ENCODE results near the gene NFIA. TPM values are rescaled to one million over a fixed set of nuclear protein-coding genes. Genes with fewer than 3 reads are reported as not detected.

NFIA gene
- total RNA-seq, 1 experiment from 2014 or later = 38.6 TPM

- peaks cover 29% of the 10 kb centered on the region for H3K4me1 Mint-ChIP-seq (ENCODE audit: low read depth, unreplicated experiment)
- H3K36me3 Mint-ChIP-seq (ENCODE audit: insufficient read depth, unreplicated experiment) = peaks cover 23% of the 10 kb centered on the region
- no peak for DNase-seq
- no TSS peak for BruUV-seq (replicated peaks)
- intact Hi-C loops (cut with micrococcal nuclease; ENCODE audit: unreplicated experiment) = loop anchor here (5.0 kb wide), 1 partner anchor 536 kb away; no protein-coding TSS in a partner anchor
- H3K4me3 Mint-ChIP-seq (ENCODE audit: low read depth, unreplicated experiment) = peak overlapping the region; percentile 71
- CTCF ChIA-PET = no interaction called here
- peaks cover 27% of the 10 kb centered on the region for H3K27me3 Mint-ChIP-seq (ENCODE audit: unreplicated experiment)
- no peak overlapping the region for H3K27ac Mint-ChIP-seq (ENCODE audit: unreplicated experiment)
- H3K9me3 Mint-ChIP-seq (ENCODE audit: low read depth, unreplicated experiment) = no peaks in the 10 kb centered on the region
- no peak for TF ChIP-seq CTCF (IDR thresholded peaks at IDR 0.05; ENCODE audit: unreplicated experiment)
Measured at GRCh38 chr1:61051443-61051718, 31.0 kb upstream of the NFIA start.

GRCh38 chr1:61051719-61052394 is 30.5 kb upstream of the NFIA start:
- Mint-ChIP-seq H3K9me3 (ENCODE audit: low read depth, unreplicated experiment) (no peaks in the 10 kb centered on the region), H3K4me1 (ENCODE audit: low read depth, unreplicated experiment) (peaks cover 29% of the 10 kb centered on the region), H3K4me3 (ENCODE audit: low read depth, unreplicated experiment) (no peak overlapping the region), H3K27me3 (ENCODE audit: unreplicated experiment) (peaks cover 27% of the 10 kb centered on the region), H3K36me3 (ENCODE audit: insufficient read depth, unreplicated experiment) (peaks cover 28% of the 10 kb centered on the region), H3K27ac (ENCODE audit: unreplicated experiment) (no peak overlapping the region)
- DNase-seq = no peak
- intact Hi-C loops (cut with micrococcal nuclease; ENCODE audit: unreplicated experiment) = loop anchor here (5.0 kb wide), 1 partner anchor 535 kb away; no protein-coding TSS in a partner anchor
- CTCF ChIA-PET = no interaction called here
- no peak for TF ChIP-seq CTCF (IDR thresholded peaks at IDR 0.05; ENCODE audit: unreplicated experiment)
- BruUV-seq (replicated peaks) = no TSS peak

- CTCF ChIA-PET = no interaction called here
- H3K36me3 Mint-ChIP-seq (ENCODE audit: insufficient read depth, unreplicated experiment) = peaks cover 35% of the 10 kb centered on the region
- peaks cover 27% of the 10 kb centered on the region for H3K27me3 Mint-ChIP-seq (ENCODE audit: unreplicated experiment)
- TF ChIP-seq CTCF (IDR thresholded peaks at IDR 0.05; ENCODE audit: unreplicated experiment) = no peak
- no TSS peak for BruUV-seq (replicated peaks)
- no peak for DNase-seq
- H3K9me3 Mint-ChIP-seq (ENCODE audit: low read depth, unreplicated experiment) = no peaks in the 10 kb centered on the region
- H3K27ac Mint-ChIP-seq (ENCODE audit: unreplicated experiment) = no peak overlapping the region
- intact Hi-C loops (cut with micrococcal nuclease; ENCODE audit: unreplicated experiment) = loop anchor here (5.0 kb wide), 1 partner anchor 535 kb away; no protein-coding TSS in a partner anchor
- H3K4me3 Mint-ChIP-seq (ENCODE audit: low read depth, unreplicated experiment) = no peak overlapping the region
- H3K4me1 Mint-ChIP-seq (ENCODE audit: low read depth, unreplicated experiment) = peaks cover 29% of the 10 kb centered on the region
Measured at GRCh38 chr1:61052395-61053225, 29.8 kb upstream of the NFIA start.

- no peak for DNase-seq
- intact Hi-C loops (cut with micrococcal nuclease; ENCODE audit: unreplicated experiment) = loop anchor here (5.0 kb wide), 1 partner anchor 534 kb away; no protein-coding TSS in a partner anchor
- TF ChIP-seq CTCF (IDR thresholded peaks at IDR 0.05; ENCODE audit: unreplicated experiment) = no peak
- CTCF ChIA-PET = interaction anchor here (1.1 kb wide), 1 partner anchor 23 kb away, joined by 5 read pairs; no protein-coding TSS in a partner anchor
- Mint-ChIP-seq H3K27ac (ENCODE audit: unreplicated experiment) (peak overlapping the region; percentile 40), H3K36me3 (ENCODE audit: insufficient read depth, unreplicated experiment) (peaks cover 41% of the 10 kb centered on the region), H3K4me1 (ENCODE audit: low read depth, unreplicated experiment) (peaks cover 29% of the 10 kb centered on the region), H3K27me3 (ENCODE audit: unreplicated experiment) (peaks cover 27% of the 10 kb centered on the region), H3K4me3 (ENCODE audit: low read depth, unreplicated experiment) (peak overlapping the region; percentile 65), H3K9me3 (ENCODE audit: low read depth, unreplicated experiment) (no peaks in the 10 kb centered on the region)
- no TSS peak for BruUV-seq (replicated peaks)
Measured at GRCh38 chr1:61053226-61053711, 29.1 kb upstream of the NFIA start.

Data from Calu3 (cell line).